ENCODE results near the gene SLC39A13.

DNA sequence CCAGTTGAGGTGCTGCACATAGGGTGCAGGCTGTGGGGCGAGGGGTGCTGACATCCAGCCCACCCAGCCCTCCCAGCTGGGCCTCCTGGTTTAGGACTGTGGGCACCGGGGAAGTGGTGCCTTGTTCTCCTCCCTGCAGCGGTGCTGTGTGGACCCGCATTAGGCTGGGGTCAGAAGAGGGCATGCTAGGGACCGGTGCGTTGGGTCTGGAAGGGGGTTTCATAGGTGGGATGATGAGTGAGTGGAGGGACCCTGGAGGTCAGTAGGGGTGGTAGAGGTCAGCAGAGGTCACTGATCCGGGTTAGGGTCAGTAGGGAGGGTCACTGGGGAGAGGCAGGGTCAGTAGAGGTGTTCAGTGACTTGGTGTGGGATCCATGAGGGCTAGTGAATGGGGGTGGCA, 49.2 kb upstream of the SLC39A13 start:
- TF ChIP-seq EZH2 (IDR thresholded peaks at IDR 0.05; ENCODE audit: insufficient read depth, poor library complexity, severe bottlenecking) (no peak), EZH2phosphoT487 (IDR thresholded peaks at IDR 0.05; ENCODE audit: insufficient read depth, low read depth) (no peak)

All from GM23248 (cell line).